ENCODE measurements around the gene HIVEP2.

- no peak for TF ChIP-seq CTCF (IDR thresholded peaks at IDR 0.05)
- no peak for TF ChIP-seq POLR2A (IDR thresholded peaks at IDR 0.05)
Measured at GRCh38 chr6:142816486-142816885, 128.5 kb downstream of the HIVEP2 start.
